IPS-11a (cell line): ENCODE data around the gene APC2.
"Not testable (repeated sequence)": the region's sequence is repeated elsewhere in the genome, so short reads cannot be mapped to it uniquely, and the experiment has no call there.

Experiments
- H3K4me3 ChIP-seq: one replicate; pipeline ENCODE4 v1.5.1; 2013; ENCODE audit warnings: low read depth, low read length, control low read depth

APC2 gene

DNA sequence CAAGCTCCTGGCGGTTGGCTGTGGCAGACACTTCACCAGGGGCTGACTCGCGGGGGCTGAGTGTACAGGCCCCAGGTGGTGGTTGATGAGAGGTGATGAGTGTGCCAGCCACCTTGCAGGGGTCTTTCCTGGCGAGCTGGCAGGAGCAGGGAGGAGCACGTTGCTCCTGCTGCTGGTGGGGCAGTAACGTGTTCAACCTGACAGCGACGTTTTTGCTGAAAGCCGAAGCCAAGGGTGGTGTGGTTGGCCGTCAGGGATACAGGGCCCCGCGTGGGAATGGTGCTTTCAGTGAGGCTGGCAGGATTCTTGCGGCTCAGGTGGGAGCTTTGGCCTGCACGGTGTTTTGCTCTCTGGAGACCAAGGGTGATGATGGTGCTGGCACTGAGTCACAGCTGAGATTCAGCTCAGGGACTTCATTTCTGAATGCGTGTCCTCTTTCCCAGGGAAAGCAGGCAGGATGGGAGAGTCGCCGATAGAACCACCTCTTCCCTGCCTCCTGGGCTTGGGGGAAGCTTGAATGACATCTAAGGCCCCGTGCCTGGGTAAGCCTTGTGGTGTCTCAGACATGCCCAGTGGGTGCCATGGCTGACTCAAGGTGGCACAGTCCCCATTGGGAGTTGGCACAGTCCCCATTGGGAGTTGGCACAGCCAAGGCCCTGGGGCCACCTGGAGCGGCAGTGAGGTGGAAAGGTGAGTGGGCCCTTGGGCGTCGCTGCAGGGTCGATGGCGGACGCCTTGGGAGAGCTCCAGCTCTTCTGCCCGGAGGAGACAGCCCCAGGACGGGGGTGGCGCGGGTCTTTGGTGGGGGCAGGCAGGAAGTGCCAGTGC is 33.7 kb upstream of the APC2 start:
- no peak overlapping the region for H3K4me3 ChIP-seq

- no peak overlapping the region for H3K4me3 ChIP-seq
Measured at GRCh38 chr19:1417145-1417544, 32.8 kb upstream of the APC2 start.

- no peak overlapping the region for H3K4me3 ChIP-seq
Measured at GRCh38 chr19:1417681-1418495, 32.0 kb upstream of the APC2 start.

DNA sequence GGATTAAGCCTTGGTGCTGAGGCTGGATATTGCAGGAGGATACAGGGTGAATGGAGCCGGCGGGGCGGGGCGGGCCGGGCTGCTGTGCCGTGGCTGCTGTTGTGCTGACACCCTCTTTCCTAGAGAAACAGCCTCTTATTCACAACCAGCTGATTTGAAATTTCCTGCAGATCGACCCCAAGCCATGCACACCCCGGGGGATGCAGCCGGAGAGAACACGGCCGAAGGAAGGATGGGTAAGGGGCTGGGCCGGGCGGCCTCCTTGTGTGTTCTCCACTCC is 31.5 kb upstream of the APC2 start:
- H3K4me3 ChIP-seq = no peak overlapping the region

DNA sequence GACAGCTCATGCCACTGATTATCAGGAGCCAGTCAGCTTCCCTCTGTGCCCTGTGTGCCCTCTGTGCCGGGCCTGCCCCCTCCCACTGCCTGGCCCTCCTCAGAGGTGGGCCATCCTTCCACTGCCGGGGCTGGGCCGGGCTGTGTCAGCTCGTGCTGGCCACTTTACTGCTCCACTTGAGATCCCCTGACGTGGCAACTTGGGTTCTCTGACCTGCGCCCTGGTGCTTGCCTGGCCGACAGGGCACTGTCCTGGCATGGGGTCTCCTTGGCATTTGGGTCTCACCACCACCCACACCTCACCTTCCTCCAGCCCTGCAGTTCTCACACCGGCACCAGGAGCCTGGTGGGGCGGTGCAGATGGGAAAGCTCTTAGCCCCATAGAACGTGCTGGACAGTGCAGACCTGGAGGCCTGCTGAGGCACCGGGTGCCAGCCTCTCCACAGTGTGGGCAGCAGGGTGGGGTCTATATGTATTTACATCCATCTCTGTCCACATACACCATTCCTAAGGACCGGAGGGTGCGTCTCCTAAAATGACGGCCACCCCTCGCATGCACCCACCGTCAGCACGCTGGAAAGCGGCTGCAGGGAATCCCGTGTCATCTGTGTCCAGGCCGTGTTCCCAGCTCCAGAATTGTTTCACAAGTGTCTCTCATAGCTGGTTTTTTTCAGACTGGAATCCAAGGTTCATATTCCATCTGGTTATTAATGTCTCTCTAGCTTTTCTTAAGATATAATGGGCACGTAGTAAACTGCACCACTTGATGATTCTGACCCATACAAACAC is 30.8 kb upstream of the APC2 start:
- H3K4me3 ChIP-seq = no peak overlapping the region

DNA sequence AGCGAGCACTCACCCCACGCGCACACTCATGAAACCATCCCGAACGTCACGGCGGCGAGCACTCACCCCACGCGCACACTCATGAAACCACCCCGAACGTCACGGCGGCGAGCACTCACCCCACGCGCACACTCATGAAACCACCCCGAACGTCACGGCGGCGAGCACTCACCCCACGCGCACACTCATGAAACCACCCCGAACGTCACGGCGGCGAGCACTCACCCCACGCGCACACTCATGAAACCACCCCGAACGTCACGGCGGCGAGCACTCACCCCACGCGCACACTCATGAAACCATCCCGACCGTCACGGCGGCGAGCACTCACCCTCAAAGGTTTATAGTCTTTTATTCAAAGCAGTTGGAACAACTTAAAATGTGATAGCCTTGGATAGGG is 29.8 kb upstream of the APC2 start:
- H3K4me3 ChIP-seq = not testable (repeated sequence)

DNA sequence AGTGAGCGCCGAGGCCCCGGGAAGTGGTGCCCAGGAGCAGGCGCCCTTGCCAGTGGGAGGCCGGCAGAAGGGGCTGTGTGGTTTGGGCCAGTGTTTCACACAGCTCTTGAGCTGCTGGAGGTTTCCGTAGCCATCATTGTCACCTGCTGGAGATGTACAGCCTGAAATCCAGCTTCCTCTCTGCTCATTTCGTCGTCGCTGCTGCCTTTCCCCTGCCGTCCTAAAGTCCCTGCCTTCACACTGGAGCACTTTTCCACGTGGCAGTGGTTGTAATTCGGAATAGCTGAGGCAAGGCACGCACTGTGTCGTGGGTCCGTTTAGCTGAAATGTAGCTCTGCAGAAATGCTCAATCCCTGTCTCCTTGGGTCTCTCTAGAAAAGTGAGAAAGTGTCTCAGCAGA is 29.3 kb upstream of the APC2 start:
- H3K4me3 ChIP-seq = no peak overlapping the region

DNA sequence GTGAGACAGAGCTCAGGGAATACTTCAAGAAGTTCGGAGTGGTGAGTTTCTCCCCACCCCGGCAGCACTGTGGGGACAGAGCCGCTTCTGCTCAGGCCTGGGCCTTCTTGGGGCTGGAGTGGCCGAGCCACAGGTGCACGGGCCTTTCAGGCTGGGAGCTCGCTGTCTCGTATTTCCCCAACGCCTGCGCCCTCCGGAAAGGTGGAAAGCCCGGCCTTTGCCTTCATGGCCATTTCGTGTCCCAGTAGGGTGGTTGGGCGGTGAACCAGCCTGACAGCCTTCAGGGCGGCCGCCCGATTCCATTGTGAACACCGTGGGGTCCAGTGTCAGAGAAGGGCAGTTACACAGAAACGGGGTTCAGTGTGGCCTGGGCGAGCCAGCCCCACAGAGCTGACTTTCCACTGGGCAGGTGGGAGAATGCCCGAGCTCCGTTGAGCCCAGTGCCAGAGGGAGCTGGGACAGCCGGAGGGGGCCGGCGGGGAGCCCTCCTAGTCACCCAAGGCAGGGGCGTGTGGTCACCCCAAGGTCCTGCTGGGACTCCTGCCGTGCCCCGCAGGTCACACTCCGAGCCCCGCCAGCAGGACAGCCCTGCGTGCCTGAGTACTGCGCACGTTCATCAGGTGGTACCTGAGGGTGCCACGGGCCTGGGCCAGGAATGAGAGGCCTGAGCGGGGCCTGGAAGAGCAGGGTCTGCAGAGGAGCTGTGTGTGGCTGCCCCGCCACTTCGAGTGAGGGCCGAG is 28.5 kb upstream of the APC2 start:
- no peak overlapping the region for H3K4me3 ChIP-seq

- no peak overlapping the region for H3K4me3 ChIP-seq
Measured at GRCh38 chr19:1421958-1422305, 28.0 kb upstream of the APC2 start.

DNA sequence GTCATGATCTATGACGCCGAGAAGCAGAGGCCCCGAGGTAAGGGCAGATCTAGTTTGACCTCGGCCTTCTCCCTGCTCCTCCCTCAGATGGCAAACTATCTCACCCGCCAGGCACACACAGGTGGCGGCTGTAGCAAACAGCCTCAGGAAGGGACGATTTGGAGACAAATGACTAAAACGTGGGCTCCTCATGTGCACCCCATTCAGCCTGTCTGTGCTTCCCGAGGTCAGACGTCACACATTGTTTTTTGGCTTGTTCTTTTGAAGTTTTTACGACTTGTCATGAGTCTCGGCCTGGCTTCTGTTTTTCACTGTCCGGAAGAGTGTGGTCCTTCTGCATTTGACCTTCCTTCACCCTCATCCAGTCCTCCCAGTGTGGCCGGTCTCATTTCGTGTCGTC is 27.6 kb upstream of the APC2 start:
- H3K4me3 ChIP-seq = no peak overlapping the region

- no peak overlapping the region for H3K4me3 ChIP-seq
Measured at GRCh38 chr19:1422943-1423342, 27.0 kb upstream of the APC2 start.

DNA sequence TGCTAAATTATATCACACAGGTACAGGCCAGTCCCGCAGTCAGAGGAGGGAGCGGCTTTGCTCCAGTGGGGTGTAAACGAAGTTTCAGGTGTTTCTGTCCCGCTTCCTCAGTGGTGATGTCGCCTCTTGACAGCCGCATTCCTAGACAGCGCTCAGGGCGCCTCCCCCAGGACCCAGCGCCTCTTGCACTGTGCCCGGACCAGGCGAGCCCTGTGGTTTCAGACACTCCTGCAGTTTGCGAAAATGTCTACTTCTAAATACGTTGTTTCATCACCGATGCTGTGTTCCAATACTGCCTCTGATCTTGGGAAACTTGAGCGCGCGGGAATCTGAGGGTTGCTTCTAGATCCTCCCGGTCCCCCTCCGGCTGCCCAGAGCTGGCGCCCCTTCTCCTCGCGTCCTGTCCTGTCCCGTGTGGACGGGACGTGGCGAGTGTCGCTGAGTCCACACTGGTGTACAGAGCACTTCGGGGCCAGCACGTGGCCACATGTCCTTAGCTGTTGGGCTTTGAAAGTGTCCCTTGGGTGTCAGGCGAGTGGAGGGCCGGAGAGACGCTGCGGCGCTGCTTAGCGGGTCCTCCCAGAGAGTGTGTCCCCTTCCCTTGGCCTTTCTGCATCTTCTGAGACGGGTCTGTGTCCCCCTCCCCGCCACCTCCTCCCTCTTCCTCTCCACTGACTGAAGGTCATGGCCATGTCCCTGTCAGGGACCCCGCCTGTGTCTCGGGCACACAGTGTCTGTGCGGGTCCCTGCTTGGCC is 26.3 kb upstream of the APC2 start:
- H3K4me3 ChIP-seq = no peak overlapping the region

DNA sequence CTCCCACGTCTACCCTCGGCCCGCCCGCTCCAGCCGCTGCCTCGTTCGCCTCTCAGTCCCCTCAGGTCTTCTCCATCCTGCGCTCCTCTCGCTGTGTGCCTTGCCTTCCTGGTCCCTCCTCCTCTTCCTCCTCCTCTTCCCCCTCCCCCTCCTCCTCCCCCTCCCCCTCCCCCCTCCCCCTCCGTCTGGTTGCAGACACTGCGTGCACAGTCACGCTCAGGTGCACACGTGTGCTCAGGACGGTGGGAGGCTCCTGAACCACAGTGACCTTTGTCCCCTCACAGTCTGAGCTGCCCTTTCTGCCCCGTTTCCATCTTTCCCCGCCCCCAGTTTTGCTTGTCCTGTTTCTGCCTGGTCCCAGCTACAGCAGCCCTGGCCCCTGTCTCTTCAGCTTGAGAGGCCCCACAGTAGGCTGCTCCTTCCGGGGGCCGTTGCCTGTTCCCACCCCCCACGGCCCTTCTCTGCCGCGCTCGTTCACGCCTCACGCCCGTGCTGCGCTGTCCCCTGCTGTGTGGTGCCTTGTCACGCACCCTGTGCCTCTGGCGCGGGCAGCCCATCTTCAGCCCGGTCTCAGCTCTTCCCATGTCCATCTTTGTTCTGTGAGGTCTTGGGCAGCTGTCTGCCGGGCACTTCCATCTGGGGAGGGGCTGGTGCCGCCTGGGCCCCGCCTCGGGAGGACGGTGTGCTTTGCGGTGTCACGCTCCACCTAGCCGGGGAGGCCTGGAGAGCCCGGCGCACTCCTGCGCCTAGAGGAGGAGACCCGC is 25.5 kb upstream of the APC2 start:
- no peak overlapping the region for H3K4me3 ChIP-seq

- no peak overlapping the region for H3K4me3 ChIP-seq
Measured at GRCh38 chr19:1425102-1425837, 24.7 kb upstream of the APC2 start.

DNA sequence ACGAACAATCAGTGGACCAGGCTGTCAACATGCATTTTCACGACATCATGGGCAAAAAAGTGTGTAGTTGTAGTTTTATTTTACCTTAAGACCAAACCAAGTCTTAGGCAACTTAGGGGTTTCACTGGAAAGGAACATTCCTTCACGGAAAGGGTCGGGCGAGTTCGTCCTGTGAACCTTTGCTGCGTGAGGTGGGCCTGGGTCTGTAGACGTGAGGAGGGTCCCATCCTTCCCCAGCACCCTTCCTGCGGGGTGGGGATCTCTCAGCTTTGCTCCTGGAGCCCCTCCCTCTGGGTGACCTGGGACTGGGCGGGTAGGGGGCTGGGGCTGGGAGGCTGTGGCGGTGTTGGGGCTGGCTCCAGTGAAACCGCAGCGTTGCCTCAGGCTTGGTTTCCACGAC is 24.0 kb upstream of the APC2 start:
- no peak overlapping the region for H3K4me3 ChIP-seq

DNA sequence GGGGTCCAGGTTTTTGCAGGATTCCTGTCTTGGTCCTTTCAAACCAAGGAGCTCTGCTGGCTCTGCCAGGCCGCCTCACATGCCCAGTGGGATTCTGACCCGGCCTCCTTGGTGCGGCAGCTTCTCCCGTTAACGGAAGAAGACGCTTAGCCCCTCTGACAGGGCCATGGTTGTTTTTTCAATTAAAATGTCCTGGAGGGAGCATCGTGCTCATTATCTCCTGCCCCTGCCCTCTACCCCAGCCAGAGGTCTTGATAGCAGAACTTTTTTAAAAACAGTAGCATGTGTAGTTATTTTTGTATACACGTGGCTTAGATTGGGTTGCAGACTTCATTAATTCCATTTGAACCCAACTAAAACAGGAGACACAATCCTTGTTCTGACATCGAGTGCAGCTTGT is 23.2 kb upstream of the APC2 start:
- H3K4me3 ChIP-seq = no peak overlapping the region

- H3K4me3 ChIP-seq = no peak overlapping the region
Measured at GRCh38 chr19:1427221-1427920, 22.6 kb upstream of the APC2 start.

GRCh38 chr19:1428738-1429391 is 21.1 kb upstream of the APC2 start:
- no peak overlapping the region for H3K4me3 ChIP-seq
